ENCODE results near the gene ITGB3. TPM values are rescaled to one million over a fixed set of nuclear protein-coding genes. Genes with fewer than 3 reads are reported as not detected.
A peak's percentile ranks its signal among the peaks of the same experiment; 100 is the strongest.

ITGB3 gene
- polyA plus RNA-seq, 10 donors: 12.8 to 20.9 (median 14.5) TPM

- no peak for DNase-seq
These were observed 42.2 kb downstream of the ITGB3 start for GRCh38 chr17:47295874-47296255.

DNA sequence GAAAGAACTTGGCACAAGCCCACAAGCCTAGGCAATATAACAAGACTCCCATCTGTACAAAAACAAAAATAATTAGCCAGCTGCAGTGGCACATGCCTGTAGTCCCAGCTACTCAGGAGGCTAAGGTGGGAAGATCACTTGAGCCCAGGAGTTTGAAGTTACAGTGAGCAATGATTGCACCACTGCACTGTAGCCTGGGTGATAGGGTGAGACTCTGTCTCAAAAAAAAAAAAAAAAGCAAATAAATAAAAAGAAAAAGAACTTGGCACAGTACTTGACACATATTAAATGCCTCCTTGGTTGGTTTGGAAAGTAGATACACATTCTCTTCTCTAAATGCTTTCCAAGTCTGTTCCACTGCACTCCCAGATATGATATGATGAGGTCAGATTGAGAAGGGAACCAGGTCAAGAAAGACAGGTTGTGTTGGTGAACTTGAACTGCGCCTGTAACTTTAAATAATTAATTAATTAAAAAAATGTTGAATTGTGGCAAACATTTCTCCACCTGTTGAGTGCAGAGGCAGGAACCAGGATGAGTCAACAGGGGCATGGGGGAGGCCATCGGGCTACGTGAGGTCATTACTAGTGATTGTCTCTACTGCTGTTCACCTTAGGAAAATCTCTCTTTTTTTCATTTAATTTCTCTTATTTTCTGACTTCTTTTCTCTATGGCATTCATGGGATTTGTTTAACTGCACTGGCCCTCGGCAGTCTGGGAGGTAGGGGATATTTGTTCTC lies 44.2 kb downstream of the ITGB3 start:
- DNase-seq: no peak

DNA sequence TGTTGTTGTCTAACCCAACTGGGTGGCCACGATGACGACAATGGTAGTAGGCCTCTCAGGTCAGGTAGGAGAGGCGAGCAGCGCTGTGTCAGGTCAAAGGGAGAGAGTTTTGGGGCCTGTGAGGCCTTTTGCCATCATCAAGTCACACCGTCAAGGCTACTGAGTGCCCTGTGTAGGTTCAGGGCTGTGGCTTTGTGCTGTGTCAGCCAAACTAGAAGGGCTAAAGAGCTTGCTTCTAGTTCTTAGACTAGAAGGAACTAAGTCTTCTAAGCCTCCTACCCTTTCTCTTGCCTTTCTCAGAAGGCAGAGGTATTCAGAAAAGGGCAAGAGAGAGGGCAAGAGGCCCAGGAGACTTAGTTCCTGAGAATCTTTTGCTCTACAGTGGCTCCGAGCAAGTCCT lies 45.1 kb downstream of the ITGB3 start:
- DNase-seq: no peak

DNA sequence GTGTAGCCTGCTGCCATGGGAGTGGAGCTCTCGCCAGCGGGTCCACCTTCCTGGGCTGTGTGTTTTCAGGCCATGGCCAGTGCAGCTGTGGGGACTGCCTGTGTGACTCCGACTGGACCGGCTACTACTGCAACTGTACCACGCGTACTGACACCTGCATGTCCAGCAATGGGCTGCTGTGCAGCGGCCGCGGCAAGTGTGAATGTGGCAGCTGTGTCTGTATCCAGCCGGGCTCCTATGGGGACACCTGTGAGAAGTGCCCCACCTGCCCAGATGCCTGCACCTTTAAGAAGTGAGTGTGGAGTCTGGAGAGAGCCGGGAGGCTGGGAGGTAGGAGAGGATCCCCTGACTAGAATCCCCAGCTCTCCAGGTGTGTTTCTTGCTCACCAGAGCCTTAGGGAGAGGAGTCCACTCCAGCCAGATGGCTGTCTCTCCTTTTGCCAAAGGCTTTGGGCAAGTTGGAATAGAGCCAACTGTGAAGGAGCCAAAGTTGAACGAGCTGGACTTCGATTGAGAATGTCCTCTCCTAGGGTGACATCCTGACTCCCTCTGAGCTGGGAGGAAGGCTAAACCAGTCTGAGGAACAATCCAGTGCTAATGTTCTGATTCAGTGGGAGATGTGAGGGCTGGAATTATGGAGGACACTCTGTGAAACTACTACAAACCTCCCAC lies 45.7 kb downstream of the ITGB3 start:
- DNase-seq: no peak

DNA sequence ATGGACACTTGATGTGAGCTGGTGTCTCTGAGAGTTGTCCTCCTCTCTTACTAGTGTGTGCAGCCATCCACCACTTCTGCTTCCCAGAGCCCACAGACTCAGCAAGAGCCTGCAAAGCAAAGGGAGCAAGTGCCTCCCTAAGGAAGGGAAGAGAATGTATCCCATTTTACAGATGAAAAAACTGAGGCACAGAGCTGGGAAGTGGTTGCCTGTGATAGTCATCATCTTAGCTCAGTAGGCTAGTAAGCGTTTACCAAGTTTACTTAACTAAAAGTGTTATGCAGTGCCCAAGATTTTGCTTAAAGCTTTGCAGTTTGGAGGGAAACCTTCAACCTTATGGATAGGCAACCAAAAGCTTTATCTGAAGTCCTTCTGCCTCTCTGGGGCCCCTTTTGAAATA lies 47.1 kb downstream of the ITGB3 start:
- no peak for DNase-seq

DNA sequence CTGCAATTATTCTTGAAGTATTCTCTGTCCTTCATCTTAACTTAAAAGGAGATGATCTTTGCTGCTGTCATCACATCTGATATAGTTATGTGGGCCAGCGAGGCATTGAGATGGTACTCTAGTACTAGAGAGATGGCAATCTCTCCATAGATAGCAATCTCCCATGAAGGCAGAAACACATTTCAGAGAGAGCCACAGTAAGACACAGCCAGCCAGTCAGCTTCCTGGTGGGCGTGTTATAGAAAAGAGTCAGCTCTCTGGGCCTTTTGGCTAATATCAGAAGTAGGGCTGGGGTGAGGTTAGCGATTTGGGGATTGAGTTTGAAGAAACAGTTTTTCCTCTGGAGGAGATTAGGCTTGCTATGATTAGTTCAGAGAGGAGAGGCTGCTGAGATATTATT lies 47.5 kb downstream of the ITGB3 start:
- no peak for DNase-seq

- no peak for DNase-seq
These were observed 48.2 kb downstream of the ITGB3 start for GRCh38 chr17:47301831-47302230.

- no peak for DNase-seq
These were observed 50.6 kb downstream of the ITGB3 start for GRCh38 chr17:47304186-47304585.

DNA sequence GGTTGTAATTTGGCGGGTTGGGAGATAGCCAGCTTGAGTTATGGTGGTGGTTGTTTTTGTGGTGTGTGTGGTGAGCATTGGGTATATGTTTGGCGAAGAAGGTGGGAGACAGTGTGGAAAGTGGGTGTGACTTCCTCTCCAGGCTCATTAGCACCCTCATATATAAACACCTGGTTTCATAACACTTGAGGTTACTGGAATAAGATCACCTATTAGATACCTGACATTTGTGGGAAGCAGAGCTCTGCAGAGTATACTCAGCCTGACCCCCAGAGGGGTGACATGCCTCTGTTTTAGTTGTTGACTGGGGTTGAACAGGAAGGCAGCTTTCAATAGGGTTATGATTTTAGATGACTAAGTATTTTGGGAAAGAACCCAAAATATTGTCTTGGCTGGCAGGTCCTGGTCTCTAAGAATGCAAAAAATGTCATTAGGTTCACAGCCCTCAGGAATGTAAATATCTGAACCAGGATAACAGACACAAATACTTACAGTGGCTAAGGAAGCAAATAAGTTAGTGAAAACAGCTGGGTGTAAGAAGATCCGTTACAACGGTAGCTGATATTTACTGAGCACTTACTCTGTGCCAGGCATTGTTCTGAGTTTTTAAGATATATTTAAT lies 51.8 kb downstream of the ITGB3 start:
- peak in 1 of 3 donors; percentile 90 for DNase-seq

DNA sequence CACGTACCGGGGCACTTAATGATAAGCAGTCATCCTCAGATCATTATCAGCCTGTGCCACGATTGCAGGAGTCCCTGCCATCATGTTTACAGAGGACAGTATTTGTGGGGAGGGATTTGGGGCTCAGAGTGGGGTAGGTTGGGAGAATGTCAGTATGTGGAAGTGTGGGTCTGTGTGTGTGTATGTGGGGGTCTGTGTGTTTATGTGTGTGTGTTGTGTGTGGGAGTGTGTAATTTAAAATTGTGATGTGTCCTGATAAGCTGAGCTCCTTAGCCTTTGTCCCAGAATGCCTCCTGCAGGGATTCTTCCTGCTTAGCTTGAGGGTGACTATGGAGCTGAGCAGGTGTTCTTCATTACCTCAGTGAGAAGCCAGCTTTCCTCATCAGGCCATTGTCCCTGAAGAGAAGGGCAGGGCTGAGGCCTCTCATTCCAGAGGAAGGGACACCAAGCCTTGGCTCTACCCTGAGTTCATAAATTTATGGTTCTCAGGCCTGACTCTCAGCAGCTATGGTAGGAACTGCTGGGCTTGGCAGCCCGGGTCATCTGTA lies 56.6 kb downstream of the ITGB3 start:
- no peak for DNase-seq

- no peak for DNase-seq
These were observed 57.8 kb downstream of the ITGB3 start for GRCh38 chr17:47311420-47311819.

GRCh38 chr17:47315451-47316266 lies 62.0 kb downstream of the ITGB3 start:
- DNase-seq: peak; percentile 75 to 90 (median 87)

DNA sequence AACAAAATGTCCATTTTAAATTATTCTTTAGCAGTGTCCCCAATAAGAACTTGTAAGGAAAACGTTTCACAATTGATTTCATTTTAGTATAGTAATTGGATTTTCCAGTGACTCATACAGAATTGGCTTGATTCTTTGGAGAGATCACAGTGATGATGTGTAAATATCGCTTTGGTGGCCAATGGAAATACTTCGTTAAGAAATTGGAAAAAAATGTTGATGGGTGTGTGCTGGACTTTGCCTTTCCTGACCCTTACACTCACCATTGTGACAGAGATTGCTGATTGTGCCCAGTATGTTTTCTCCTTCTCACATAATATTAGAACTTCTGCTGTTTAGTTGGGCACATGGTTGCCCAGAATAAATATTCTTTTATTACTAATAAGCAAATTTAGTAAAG lies 62.7 kb downstream of the ITGB3 start:
- peak in 2 of 3 donors; percentile 33 to 38 for DNase-seq

- no peak for DNase-seq
These were observed 63.5 kb downstream of the ITGB3 start for GRCh38 chr17:47317119-47317518.

DNA sequence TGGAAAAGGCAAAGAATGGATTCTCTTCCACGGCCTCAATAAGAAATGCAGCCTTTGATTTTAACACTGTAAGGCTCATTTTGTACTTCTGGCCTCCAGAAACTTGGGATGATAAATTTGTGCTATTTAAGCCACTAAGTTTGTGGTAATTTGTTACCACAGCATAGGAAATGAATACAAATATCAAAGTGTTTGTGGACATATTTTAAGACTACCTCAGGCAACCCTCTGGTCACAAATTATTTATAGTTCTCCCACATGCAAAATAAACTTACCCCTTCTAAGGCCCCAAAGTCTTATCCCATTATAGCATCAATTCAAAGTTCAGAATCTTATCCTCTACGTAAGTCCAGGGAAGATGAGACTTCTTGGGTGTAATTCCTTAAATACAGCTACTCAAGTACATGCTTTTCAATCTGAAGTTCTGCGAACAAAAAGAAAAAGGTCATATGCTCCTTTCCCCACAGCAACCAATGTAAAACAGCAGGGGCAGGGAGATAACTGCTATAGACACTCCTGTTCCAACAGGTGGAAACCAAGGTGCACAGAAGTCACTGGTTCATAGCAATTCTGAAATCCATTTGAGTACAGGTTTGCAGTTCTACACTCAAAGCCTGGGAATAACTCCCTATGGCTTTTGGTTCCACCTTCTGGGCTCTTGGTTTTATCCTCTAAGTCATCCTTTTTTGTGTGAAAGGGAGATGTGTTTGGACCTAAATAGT lies 64.7 kb downstream of the ITGB3 start:
- DNase-seq: no peak

GRCh38 chr17:47320879-47321502 lies 67.4 kb downstream of the ITGB3 start:
- DNase-seq: no peak

DNA sequence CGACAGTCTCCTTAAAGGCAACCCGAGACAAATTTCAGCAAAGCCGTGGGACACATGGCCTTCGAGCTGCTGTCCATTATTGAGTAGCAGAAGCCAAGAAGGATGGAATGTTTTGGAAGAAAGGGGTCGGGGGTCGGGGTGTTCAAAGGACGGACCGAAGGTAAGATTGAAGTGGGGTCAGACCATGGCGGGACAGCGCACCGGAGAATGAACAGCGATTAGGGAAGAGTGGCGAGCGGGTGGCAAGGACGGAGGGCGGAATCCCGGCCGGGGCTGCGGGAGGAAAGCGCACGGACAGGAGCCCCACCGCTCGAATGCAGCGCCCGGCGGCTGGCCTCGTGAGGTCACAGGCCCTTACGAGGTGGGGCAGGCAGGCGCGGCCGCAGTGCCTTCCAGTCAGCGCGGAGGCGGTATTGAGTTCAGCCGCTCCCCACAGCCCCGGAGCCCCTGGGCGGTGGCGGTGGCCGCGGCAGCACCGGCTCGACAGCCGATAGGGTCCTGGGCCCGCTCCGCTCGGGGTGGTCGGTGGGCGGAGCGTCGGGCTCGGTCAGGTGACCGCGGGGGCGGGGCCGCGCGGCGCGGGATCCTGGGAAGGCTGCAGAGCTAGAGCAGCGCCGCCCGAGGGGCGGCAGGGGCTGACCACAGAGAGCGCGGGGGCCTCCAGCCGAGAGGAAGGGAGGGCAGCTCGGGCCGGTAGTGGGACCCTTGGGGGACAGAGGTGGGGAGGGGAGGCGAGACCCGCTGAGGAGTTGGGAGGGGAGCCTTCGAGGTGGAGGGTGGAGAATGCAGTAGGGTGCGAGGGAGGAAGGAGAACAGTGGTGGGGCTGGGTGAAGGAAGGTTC lies 70.0 kb downstream of the ITGB3 start, which contains the start of gene EFCAB13:
TSS of gene EFCAB13 (plus strand) at position 574 of the 842 bp plus-strand sequence. CDS start 4,399 bp downstream, outside the sequence.
- DNase-seq: peak; percentile 86 to 97 (median 92)

GRCh38 chr17:47324224-47325020 lies 70.8 kb downstream of the ITGB3 start:
- peak; percentile 36 to 88 (median 63) for DNase-seq

- no peak for DNase-seq
These were observed 71.5 kb downstream of the ITGB3 start for GRCh38 chr17:47325176-47325575.
